ENCODE results near the gene SPACA7.
"Not testable (repeated sequence)": the region's sequence is repeated elsewhere in the genome, so short reads cannot be mapped to it uniquely, and the experiment has no call there.

Gene SPACA7

GRCh38 chr13:112424098-112424497, 47.9 kb downstream of the SPACA7 start:
- DNase-seq (ENCODE audit: low read depth) = no peak
- no peak overlapping the region for H3K4me3 ChIP-seq (ENCODE audit: low read length)
- TF ChIP-seq CTCF (conservative IDR thresholded peaks at IDR 0.05; ENCODE audit: low read depth, low read length) = no peak

DNA sequence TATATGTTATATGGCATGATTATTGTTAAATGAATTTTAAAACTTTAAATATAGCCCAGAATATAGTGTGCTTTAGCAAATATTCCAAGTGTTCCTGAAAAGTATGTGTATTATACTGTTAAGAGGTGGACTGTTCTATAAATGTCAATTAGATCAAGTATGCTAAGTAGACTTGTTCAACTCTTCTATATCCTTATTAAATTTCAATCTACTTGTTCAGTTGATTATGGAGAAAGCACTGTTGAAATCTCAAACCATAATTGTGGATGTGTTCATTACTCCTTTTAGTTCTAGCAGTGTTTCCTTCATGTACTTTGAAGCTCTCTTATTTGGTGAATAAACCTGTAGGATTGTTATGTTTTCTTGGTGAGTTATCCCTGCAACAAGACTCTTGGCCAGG, 52.5 kb downstream of the SPACA7 start:
- TF ChIP-seq CTCF (conservative IDR thresholded peaks at IDR 0.05; ENCODE audit: low read depth, low read length) = no peak
- H3K4me3 ChIP-seq (ENCODE audit: low read length) = no peak overlapping the region
- DNase-seq (ENCODE audit: low read depth) = no peak

DNA sequence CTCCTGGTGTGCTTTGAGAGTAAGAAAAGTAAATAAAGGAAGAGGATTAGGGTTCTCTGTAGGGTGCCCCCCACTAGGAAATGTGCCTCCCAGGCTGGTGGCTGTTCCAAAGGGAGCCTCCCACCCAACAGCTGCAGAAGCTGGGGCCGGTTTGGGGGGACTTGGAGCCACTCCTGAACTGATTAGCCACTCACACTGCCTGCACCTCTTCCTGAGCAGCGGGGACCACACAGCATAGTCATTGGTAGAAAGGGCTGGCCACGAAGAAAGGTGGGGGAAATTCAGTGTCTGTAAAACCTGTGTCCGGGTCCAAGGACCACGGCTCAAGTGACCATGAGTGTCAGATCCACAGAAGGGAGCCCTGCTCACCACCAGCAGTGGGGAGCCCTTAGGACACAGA, 55.6 kb downstream of the SPACA7 start:
- no peak for TF ChIP-seq CTCF (conservative IDR thresholded peaks at IDR 0.05; ENCODE audit: low read depth, low read length)
- no peak for DNase-seq (ENCODE audit: low read depth)
- no peak overlapping the region for H3K4me3 ChIP-seq (ENCODE audit: low read length)

- not testable (repeated sequence) for DNase-seq (ENCODE audit: low read depth)
Observed at GRCh38 chr13:112432734-112433133, 56.6 kb downstream of the SPACA7 start.

GRCh38 chr13:112433517-112433916, 57.4 kb downstream of the SPACA7 start:
- not testable (repeated sequence) for DNase-seq (ENCODE audit: low read depth); H3K4me3 ChIP-seq (ENCODE audit: low read length)

More at GRCh38 chr13:112432734-112433133, 56.6 kb downstream of the SPACA7 start:
- H3K4me3 ChIP-seq (ENCODE audit: low read length) = not testable (repeated sequence)

DNA sequence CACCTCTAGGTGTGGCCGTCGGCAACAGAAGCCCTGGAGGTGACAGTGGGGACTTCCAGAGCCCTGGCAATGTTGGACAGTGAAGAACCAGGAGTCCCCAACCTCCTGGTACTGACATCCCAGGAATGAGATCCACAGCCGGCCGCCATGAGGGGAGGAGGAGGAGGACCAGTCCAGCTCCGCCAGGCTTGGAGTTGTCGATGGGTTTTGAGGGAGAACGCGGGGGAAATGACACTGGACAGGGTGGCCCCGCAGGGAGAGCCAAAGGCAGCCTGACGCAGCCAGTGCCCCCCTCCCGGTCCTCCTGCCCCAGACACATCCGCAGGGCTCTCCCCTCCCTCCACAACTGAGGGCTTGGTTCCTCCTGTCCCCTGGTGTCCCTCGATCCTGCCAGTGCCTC, 57.9 kb downstream of the SPACA7 start:
- no peak for TF ChIP-seq CTCF (conservative IDR thresholded peaks at IDR 0.05; ENCODE audit: low read depth, low read length)
- DNase-seq (ENCODE audit: low read depth) = no peak
- H3K4me3 ChIP-seq (ENCODE audit: low read length) = no peak overlapping the region

DNA sequence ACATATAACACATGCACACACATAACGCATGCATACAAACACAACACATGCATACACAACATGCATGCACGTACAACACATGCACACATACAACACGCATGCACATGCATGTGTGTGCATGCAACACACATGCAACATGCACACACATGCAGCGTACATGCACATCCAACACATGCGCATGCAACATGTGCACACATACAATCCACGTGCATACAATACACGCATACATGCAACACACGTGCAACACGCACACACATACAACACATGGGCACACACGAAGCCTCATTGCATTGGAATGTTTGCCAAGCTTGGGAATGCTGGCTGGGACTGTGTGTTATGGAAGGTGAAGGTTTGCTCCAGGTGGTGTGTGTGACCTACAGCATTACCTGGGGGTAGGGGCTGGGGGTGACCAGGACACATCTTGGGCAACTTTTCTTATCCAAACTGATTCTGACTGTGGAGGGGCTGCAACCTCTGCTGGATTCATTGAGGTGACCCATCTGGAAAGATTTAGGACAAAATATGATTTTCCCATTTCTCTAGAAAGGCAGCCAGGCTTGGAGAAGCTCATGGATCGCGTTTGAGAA, 58.9 kb downstream of the SPACA7 start:
- TF ChIP-seq CTCF (conservative IDR thresholded peaks at IDR 0.05; ENCODE audit: low read depth, low read length) = no peak
- no peak overlapping the region for H3K4me3 ChIP-seq (ENCODE audit: low read length)
- DNase-seq (ENCODE audit: low read depth) = no peak

- no peak for DNase-seq (ENCODE audit: low read depth)
- no peak for TF ChIP-seq CTCF (conservative IDR thresholded peaks at IDR 0.05; ENCODE audit: low read depth, low read length)
- no peak overlapping the region for H3K4me3 ChIP-seq (ENCODE audit: low read length)
Observed at GRCh38 chr13:112435973-112436372, 59.8 kb downstream of the SPACA7 start.

Data from retinal pigment epithelial cell (primary cell).